ENCODE measurements around the gene RASSF10. TPM values are rescaled to one million over a fixed set of nuclear protein-coding genes. Genes with fewer than 3 reads are reported as not detected.

Gene RASSF10
- polyA plus RNA-seq, 3 donors, result not detected

GRCh38 chr11:13023423-13023822, 14.3 kb downstream of the RASSF10 start:
- Histone ChIP-seq H3K4me1 (ENCODE audit: control insufficient read depth in 1 of 2, insufficient read depth in 2 of 2, low read length in 2 of 2) (no peaks in the 10 kb centered on the region), H2AFZ (ENCODE audit: insufficient read depth, low read depth, low read length, poor library complexity, severe bottlenecking) (no peak overlapping the region), H3K9me3 (replicated peaks in 1 of 2; ENCODE audit: control insufficient read depth in 1 of 2, insufficient read depth in 1 of 2, low read length in 2 of 2) (no peaks in the 10 kb centered on the region), H3K79me2 (ENCODE audit: insufficient read depth, low read length) (no peaks in the 10 kb centered on the region), H3K27ac (ENCODE audit: low read depth in 1 of 2, low read length in 2 of 2) (no peak overlapping the region), H3K4me3 (replicated peaks in 1 of 3; ENCODE audit: low read depth in 2 of 3, low read length in 3 of 3) (no peak overlapping the region), H4K20me1 (ENCODE audit: insufficient read depth, low read length) (no peaks in the 10 kb centered on the region), H3K4me2 (replicated peaks; ENCODE audit: extremely low read depth, low read length, poor library complexity, severe bottlenecking) (no peak overlapping the region), H3K27me3 (ENCODE audit: control insufficient read depth in 2 of 2, insufficient read depth in 2 of 2, low read length in 2 of 2) (peaks cover 0 to 2% of the 10 kb centered on the region in 2 donors), H3K36me3 (replicated peaks in 1 of 2; ENCODE audit: control insufficient read depth in 1 of 2, insufficient read depth in 2 of 2, low read length in 2 of 2) (no peaks in the 10 kb centered on the region), H3K9ac (ENCODE audit: insufficient read depth, low read length, poor library complexity, severe bottlenecking) (no peak overlapping the region)
- Mint-ChIP-seq H3K4me1 (no peaks in the 10 kb centered on the region), H3K36me3 (no peaks in the 10 kb centered on the region), H3K27ac (no peak overlapping the region), H3K27me3 (ENCODE audit: low read depth in 3 of 3) (peaks cover 2 to 8% (median 4%) of the 10 kb centered on the region in 3 donors), H3K4me3 (no peak overlapping the region), H3K9me3 (peaks cover 0 to 2% (median 0%) of the 10 kb centered on the region in 7 donors)
- TF ChIP-seq CTCF (IDR thresholded peaks at IDR 0.05), result no peak
- intact Hi-C loops (cut with micrococcal nuclease), result no loop called here
- DNase-seq, result no peak
- 100% methylated on average over 1 of the region's 5 CpGs for WGBS (ENCODE audit: insufficient coverage)

- Histone ChIP-seq H3K79me2 (ENCODE audit: insufficient read depth, low read length) (no peaks in the 10 kb centered on the region), H3K27me3 (ENCODE audit: control insufficient read depth in 2 of 2, insufficient read depth in 2 of 2, low read length in 2 of 2) (peaks cover 0 to 3% of the 10 kb centered on the region in 2 donors), H3K36me3 (replicated peaks in 1 of 2; ENCODE audit: control insufficient read depth in 1 of 2, insufficient read depth in 2 of 2, low read length in 2 of 2) (no peaks in the 10 kb centered on the region), H3K4me3 (replicated peaks in 1 of 3; ENCODE audit: low read depth in 2 of 3, low read length in 3 of 3) (no peak overlapping the region), H3K4me1 (ENCODE audit: control insufficient read depth in 1 of 2, insufficient read depth in 2 of 2, low read length in 2 of 2) (no peaks in the 10 kb centered on the region), H3K9me3 (replicated peaks in 1 of 2; ENCODE audit: control insufficient read depth in 1 of 2, insufficient read depth in 1 of 2, low read length in 2 of 2) (no peaks in the 10 kb centered on the region), H3K9ac (ENCODE audit: insufficient read depth, low read length, poor library complexity, severe bottlenecking) (no peak overlapping the region), H2AFZ (ENCODE audit: insufficient read depth, low read depth, low read length, poor library complexity, severe bottlenecking) (no peak overlapping the region), H4K20me1 (ENCODE audit: insufficient read depth, low read length) (no peaks in the 10 kb centered on the region), H3K27ac (ENCODE audit: low read depth in 1 of 2, low read length in 2 of 2) (no peak overlapping the region), H3K4me2 (replicated peaks; ENCODE audit: extremely low read depth, low read length, poor library complexity, severe bottlenecking) (no peak overlapping the region)
- WGBS (ENCODE audit: insufficient coverage), result no CpG with 5 or more reads among the region's 4 CpGs
- no peak for TF ChIP-seq CTCF (IDR thresholded peaks at IDR 0.05)
- Mint-ChIP-seq H3K4me3 (no peak overlapping the region), H3K27me3 (ENCODE audit: low read depth in 3 of 3) (peaks cover 1 to 4% (median 2%) of the 10 kb centered on the region in 3 donors), H3K36me3 (no peaks in the 10 kb centered on the region), H3K4me1 (no peaks in the 10 kb centered on the region), H3K9me3 (peaks cover 0 to 2% (median 0%) of the 10 kb centered on the region in 7 donors), H3K27ac (no peak overlapping the region)
- DNase-seq, result no peak
- intact Hi-C loops (cut with micrococcal nuclease), result no loop called here
Observed at GRCh38 chr11:13026722-13027121, 17.6 kb downstream of the RASSF10 start.
